Calu3 (cell line): ENCODE measurements around the gene KRT77. TPM values are rescaled to one million over a fixed set of nuclear protein-coding genes. Genes with fewer than 3 reads are reported as not detected.

Experiments used
- BruUV-seq: library from RNA; stranded (reverse); fragments of 400-500 nt; replicated peaks from 2 replicates; lab custom pipeline; 2021; lab: Mats Ljungman, UMichigan
- CTCF ChIA-PET: fragments of 300-600 bp; sonication (Branson Sonifier 250); formaldehyde crosslinking; loops from one replicate; lab custom pipeline; 2022; ENCODE audit warnings: antibody characterized with exemption; lab: Charles Lee
- DNase-seq: peaks from one replicate; pipeline ENCODE4 v3.0.0; 2022
- H3K27ac Mint-ChIP-seq: one replicate; pipeline ENCODE4 v1.8.0; 2022; ENCODE audit warnings: mixed read lengths; ENCODE audit not compliant: unreplicated experiment
- H3K27me3 Mint-ChIP-seq: one replicate; pipeline ENCODE4 v1.8.0; 2022; ENCODE audit warnings: mixed read lengths; ENCODE audit not compliant: unreplicated experiment
- H3K36me3 Mint-ChIP-seq: one replicate; pipeline ENCODE4 v1.8.0; 2022; ENCODE audit warnings: mild to moderate bottlenecking, moderate library complexity, mixed read lengths; ENCODE audit not compliant: insufficient read depth, unreplicated experiment
- H3K4me1 Mint-ChIP-seq: one replicate; pipeline ENCODE4 v1.8.0; 2022; ENCODE audit warnings: mild to moderate bottlenecking, low read depth, mixed read lengths; ENCODE audit not compliant: unreplicated experiment
- H3K4me3 Mint-ChIP-seq: one replicate; pipeline ENCODE4 v1.8.0; 2022; ENCODE audit warnings: mild to moderate bottlenecking, low read depth, moderate library complexity, mixed read lengths; ENCODE audit not compliant: unreplicated experiment
- H3K9me3 Mint-ChIP-seq: one replicate; pipeline ENCODE4 v1.8.0; 2022; ENCODE audit warnings: low read depth, mixed read lengths; ENCODE audit not compliant: unreplicated experiment
- CTCF ChIP-seq: fragments of 200-600 bp; IDR thresholded peaks from one replicate; pipeline ENCODE4 v1.8.0; 2022; ENCODE audit warnings: antibody characterized with exemption; ENCODE audit not compliant: unreplicated experiment
- intact Hi-C: fragments of 100-400 bp; cut with micrococcal nuclease; formaldehyde crosslinking; loops from one replicate; pipeline ENCODE4 v1.10.0; 2022; ENCODE audit not compliant: unreplicated experiment
- total RNA-seq: library from RNA; stranded (reverse); gene quantifications from 2 replicates; pipeline ENCODE4 v1.2.3, GENCODE V29; 2022

Gene KRT77
- total RNA-seq, 1 experiment from 2014 or later: not detected

- H3K36me3 Mint-ChIP-seq: no peaks in the 10 kb centered on the region
- H3K27me3 Mint-ChIP-seq: peaks cover 57% of the 10 kb centered on the region
- H3K27ac Mint-ChIP-seq: no peak overlapping the region
- intact Hi-C loops: no loop called here
- H3K4me1 Mint-ChIP-seq: no peaks in the 10 kb centered on the region
- H3K4me3 Mint-ChIP-seq: no peak overlapping the region
- CTCF ChIA-PET: no interaction called here
- TF ChIP-seq CTCF: no peak
- no peaks in the 10 kb centered on the region for H3K9me3 Mint-ChIP-seq
- BruUV-seq: no TSS peak
- no peak for DNase-seq
Measured at GRCh38 chr12:52710730-52711129, 7.4 kb upstream of the KRT77 start.

- Mint-ChIP-seq H3K36me3 (no peaks in the 10 kb centered on the region), H3K4me3 (no peak overlapping the region), H3K9me3 (no peaks in the 10 kb centered on the region), H3K27me3 (peaks cover 45% of the 10 kb centered on the region), H3K27ac (no peak overlapping the region), H3K4me1 (no peaks in the 10 kb centered on the region)
- intact Hi-C loops: no loop called here
- BruUV-seq: no TSS peak
- CTCF ChIA-PET: no interaction called here
- DNase-seq: no peak
- TF ChIP-seq CTCF: no peak
Measured at GRCh38 chr12:52708010-52708409, 4.7 kb upstream of the KRT77 start.

GRCh38 chr12:52704464-52704863 is 1.1 kb upstream of the KRT77 start:
- no peak for DNase-seq
- H3K9me3 Mint-ChIP-seq: no peaks in the 10 kb centered on the region
- no peaks in the 10 kb centered on the region for H3K36me3 Mint-ChIP-seq
- H3K4me3 Mint-ChIP-seq: no peak overlapping the region
- CTCF ChIA-PET: no interaction called here
- H3K4me1 Mint-ChIP-seq: no peaks in the 10 kb centered on the region
- H3K27ac Mint-ChIP-seq: no peak overlapping the region
- no peak for TF ChIP-seq CTCF
- intact Hi-C loops: no loop called here
- H3K27me3 Mint-ChIP-seq: peaks cover 74% of the 10 kb centered on the region
- BruUV-seq: no TSS peak

- Mint-ChIP-seq H3K4me3 (no peak overlapping the region), H3K36me3 (no peaks in the 10 kb centered on the region)
Measured at GRCh38 chr12:52703878-52704277, 554 bp upstream of the KRT77 start.

More at GRCh38 chr12:52703878-52704277, 554 bp upstream of the KRT77 start:
- Mint-ChIP-seq H3K4me1 (no peaks in the 10 kb centered on the region), H3K9me3 (no peaks in the 10 kb centered on the region), H3K27me3 (peaks cover 74% of the 10 kb centered on the region), H3K27ac (no peak overlapping the region)
- TF ChIP-seq CTCF: no peak
- no peak for DNase-seq
- CTCF ChIA-PET: no interaction called here
- no TSS peak for BruUV-seq
- intact Hi-C loops: no loop called here
